Fibroblast of lung (primary cell): ENCODE results near the gene TPPP. TPM values are rescaled to one million over a fixed set of nuclear protein-coding genes. Genes with fewer than 3 reads are reported as not detected.

Experiments
- DNase-seq, 2 donors: peaks; one replicate each; pipeline versions ENCODE4 v3.0.0 to v3.0.0-alpha.2; 2010; ENCODE audit warnings: low read depth in 2 of 2
- H2AFZ ChIP-seq: 2 replicates; pipeline ENCODE4 v1.5.1; 2012; ENCODE audit warnings: low read length, control low read depth, inconsistent platforms
- H3K27ac ChIP-seq: 2 replicates; pipeline ENCODE4 v1.5.1; 2011; ENCODE audit warnings: low read length, control low read depth; ENCODE audit not compliant: insufficient read depth
- H3K27me3 ChIP-seq: 2 replicates; pipeline ENCODE4 v1.5.1; 2011; ENCODE audit warnings: mild to moderate bottlenecking, low read length; ENCODE audit not compliant: control insufficient read depth, insufficient read depth
- H3K36me3 ChIP-seq: 2 replicates; pipeline ENCODE4 v1.5.1; 2011; ENCODE audit warnings: low read length; ENCODE audit not compliant: control insufficient read depth, insufficient read depth
- H3K4me1 ChIP-seq: 2 replicates; pipeline ENCODE4 v1.5.1; 2011; ENCODE audit warnings: low read length; ENCODE audit not compliant: control insufficient read depth, insufficient read depth; ENCODE audit errors: extremely low read depth
- H3K4me2 ChIP-seq: 2 replicates; pipeline ENCODE4 v1.5.1; 2011; ENCODE audit warnings: low read length, control low read depth; ENCODE audit not compliant: insufficient read depth; ENCODE audit errors: extremely low read depth
- H3K4me3 ChIP-seq, 4 experiments: fragments of 200-600 bp in 1 of 4; sonication (generic) in 1 of 4; replicated peaks in 1 of 4; 2 replicates each; pipeline ENCODE4 v1.5.1; 2011 to 2016; ENCODE audit warnings: low read length in 4 of 4, low read depth in 3 of 4, mild to moderate bottlenecking in 3 of 4, control low read depth in 2 of 4, inconsistent platforms in 1 of 4, mixed read lengths in 1 of 4; ENCODE audit not compliant: insufficient read depth in 1 of 4; ENCODE audit errors: control extremely low read depth in 1 of 4
- H3K79me2 ChIP-seq: 2 replicates; pipeline ENCODE4 v1.5.1; 2012; ENCODE audit warnings: mild to moderate bottlenecking, low read length, inconsistent platforms; ENCODE audit not compliant: control insufficient read depth, insufficient read depth
- H3K9ac ChIP-seq: 2 replicates; pipeline ENCODE4 v1.5.1; 2011; ENCODE audit warnings: mild to moderate bottlenecking, low read length, control low read depth; ENCODE audit not compliant: insufficient read depth
- H3K9me3 ChIP-seq: 2 replicates; pipeline ENCODE4 v1.5.1; 2012; ENCODE audit warnings: low read depth, low read length; ENCODE audit not compliant: control insufficient read depth, insufficient read depth
- H4K20me1 ChIP-seq: 2 replicates; pipeline ENCODE4 v1.5.1; 2011; ENCODE audit warnings: low read length; ENCODE audit not compliant: control insufficient read depth, insufficient read depth; ENCODE audit errors: extremely low read depth
- CTCF ChIP-seq, 2 donors: IDR thresholded peaks in 1 of 2; conservative IDR thresholded peaks in 1 of 2; 1 replicate in 1 of 2; 2 replicates in 1 of 2; pipeline ENCODE4 v1.5.1; 2011 to 2012; ENCODE audit warnings: low read length in 2 of 2, control low read depth in 1 of 2, inconsistent platforms in 1 of 2, low read depth in 1 of 2, mild to moderate bottlenecking in 1 of 2
- EZH2 ChIP-seq: IDR thresholded peaks from 2 replicates; pipeline ENCODE4 v1.5.1; 2012; ENCODE audit warnings: low read length, control low read depth, mild to moderate bottlenecking; ENCODE audit errors: missing control alignments
- polyA plus RNA-seq, 2 donors: library from polyadenylated mRNA; depleted of rRNA in 1 of 2; stranded (reverse) in 1 of 2; unstranded in 1 of 2; fragments of >200 nt; gene quantifications; 2 replicates each; pipeline ENCODE4 v1.2.1, GENCODE V29; 2011 to 2012; ENCODE audit warnings: missing spikeins in 1 of 2
- total RNA-seq: library from RNA; depleted of rRNA; stranded (reverse); fragments of >200 nt; gene quantifications from 2 replicates; pipeline ENCODE4 v1.2.1, GENCODE V29; 2014

The TPPP gene
- total and polyA plus RNA-seq, 2 donors (not counting 1 experiment from before 2014, with no cell fraction given), result 0.06 to 0.17 TPM

- Histone ChIP-seq H3K4me2 (no peak overlapping the region), H4K20me1 (no peaks in the 10 kb centered on the region), H3K27me3 (no peaks in the 10 kb centered on the region), H3K27ac (no peak overlapping the region), H3K79me2 (no peaks in the 10 kb centered on the region), H3K4me3 (no peak overlapping the region), H3K9me3 (no peaks in the 10 kb centered on the region), H3K9ac (no peak overlapping the region), H2AFZ (no peak overlapping the region), H3K4me1 (no peaks in the 10 kb centered on the region), H3K36me3 (peaks cover 3% of the 10 kb centered on the region)
- TF ChIP-seq EZH2 (no peak), CTCF (conservative IDR thresholded peaks at IDR 0.05 in 1 of 2, IDR thresholded peaks at IDR 0.05 in 1 of 2; ENCODE audit: low read depth in 1 of 2, low read length in 2 of 2) (no peak)
- DNase-seq, result no peak
These were observed 68.3 kb downstream of the TPPP start for GRCh38 chr5:624951-625230.

- Histone ChIP-seq H3K4me3 (no peak overlapping the region), H3K4me2 (no peak overlapping the region), H3K9ac (no peak overlapping the region), H3K4me1 (no peaks in the 10 kb centered on the region), H3K27ac (no peak overlapping the region), H4K20me1 (no peaks in the 10 kb centered on the region), H3K79me2 (no peaks in the 10 kb centered on the region), H3K9me3 (no peaks in the 10 kb centered on the region), H3K27me3 (no peaks in the 10 kb centered on the region), H3K36me3 (peaks cover 3% of the 10 kb centered on the region), H2AFZ (no peak overlapping the region)
- TF ChIP-seq EZH2, result no peak
- TF ChIP-seq CTCF (conservative IDR thresholded peaks at IDR 0.05 in 1 of 2, IDR thresholded peaks at IDR 0.05 in 1 of 2; ENCODE audit: low read depth in 1 of 2, low read length in 2 of 2), result no peak
- DNase-seq, result no peak
These were observed 68.8 kb downstream of the TPPP start for GRCh38 chr5:624118-624950.

GRCh38 chr5:623531-623930, 69.6 kb downstream of the TPPP start:
- H3K27me3 ChIP-seq, result no peaks in the 10 kb centered on the region
- no peak for DNase-seq
- H4K20me1 ChIP-seq, result no peaks in the 10 kb centered on the region
- H2AFZ ChIP-seq, result no peak overlapping the region
- H3K4me2 ChIP-seq, result no peak overlapping the region
- H3K4me3 ChIP-seq, result no peak overlapping the region
- H3K4me1 ChIP-seq, result no peaks in the 10 kb centered on the region
- TF ChIP-seq CTCF (conservative IDR thresholded peaks at IDR 0.05 in 1 of 2, IDR thresholded peaks at IDR 0.05 in 1 of 2; ENCODE audit: low read depth in 1 of 2, low read length in 2 of 2) (no peak), EZH2 (no peak)
- no peaks in the 10 kb centered on the region for H3K79me2 ChIP-seq
- H3K9me3 ChIP-seq, result no peaks in the 10 kb centered on the region
- H3K27ac ChIP-seq, result no peak overlapping the region
- H3K9ac ChIP-seq, result no peak overlapping the region
- H3K36me3 ChIP-seq, result peaks cover 3% of the 10 kb centered on the region
